ENCODE results near the gene CSTF1.

GRCh38 chr20:56439771-56440291 lies 47.4 kb downstream of the CSTF1 start:
- TF ChIP-seq MXI1 (IDR thresholded peaks at IDR 0.05; ENCODE audit: low read depth, low read length) (no peak), REST (IDR thresholded peaks at IDR 0.05; ENCODE audit: low read depth, low read length) (no peak), CTCF (IDR thresholded peaks at IDR 0.05) (no peak), POLR2AphosphoS5 (IDR thresholded peaks at IDR 0.05; ENCODE audit: low read depth, low read length) (peak; percentile 32; the same call in 1 of the 2 replicates), GATA2 (CRISPR knock-in tag; IDR thresholded peaks at IDR 0.05) (no peak), NFIC (IDR thresholded peaks at IDR 0.05; ENCODE audit: borderline replicate concordance) (peak; percentile 96)
